Amniotic epithelial cell (primary cell): ENCODE measurements around the gene GLB1L.
A peak's percentile ranks its signal among the peaks of the same experiment; 100 is the strongest.
"Not testable (repeated sequence)": the region's sequence is repeated elsewhere in the genome, so short reads cannot be mapped to it uniquely, and the experiment has no call there.

Experiments used
- DNase-seq: peaks from one replicate; pipeline ENCODE4 v3.0.0-alpha.2; 2010; ENCODE audit warnings: low read depth

The GLB1L gene

DNA sequence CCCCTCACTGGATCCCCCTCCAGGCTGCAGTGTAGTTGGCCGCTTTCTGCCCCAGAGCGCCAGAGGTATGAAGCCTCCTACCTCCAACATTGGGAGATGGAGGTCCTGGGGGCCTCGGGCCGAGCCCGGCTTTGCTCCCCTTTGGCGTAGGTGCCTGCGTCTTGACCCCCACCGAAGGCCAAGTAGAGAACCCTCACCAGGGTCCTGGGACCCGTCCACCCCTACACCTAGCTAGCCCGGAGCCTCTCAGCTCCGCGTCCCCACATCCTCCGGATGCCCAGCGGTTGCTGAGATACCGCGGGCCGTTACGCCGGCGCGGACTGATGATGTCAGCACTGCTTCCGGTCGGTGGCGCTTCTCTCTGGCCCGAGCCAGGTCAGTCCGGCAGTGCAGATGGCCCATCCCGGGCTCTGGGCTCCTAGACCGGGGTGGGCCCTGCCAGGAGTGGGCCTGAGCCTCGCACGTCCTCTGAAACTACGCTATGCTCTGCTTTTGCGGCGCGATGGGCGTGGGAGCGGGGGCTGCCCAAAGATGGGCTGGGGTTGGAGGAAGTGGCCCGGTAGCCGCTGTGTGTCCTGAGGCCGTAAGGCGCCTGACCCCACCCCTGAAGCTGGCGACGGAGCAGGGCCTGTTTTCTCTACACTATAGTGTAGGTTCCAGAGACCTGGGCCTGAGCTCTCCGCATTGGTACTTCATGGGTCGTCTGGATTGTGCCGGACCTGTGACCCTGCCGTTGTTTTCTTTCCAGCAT, at the start of gene GLB1L, which contains the start of gene STK16:
GLB1L (minus strand) TSS at position 297 of the 751 bp plus-strand sequence. CDS start 1,871 bp downstream, outside the sequence.
STK16 (plus strand) TSS at position 332 of the 751 bp plus-strand sequence. CDS start 521 bp downstream, outside the sequence.
- DNase-seq = peak; percentile 87

GRCh38 chr2:219294356-219295351, 49.4 kb upstream of the GLB1L start:
- DNase-seq = peak; percentile 62

DNA sequence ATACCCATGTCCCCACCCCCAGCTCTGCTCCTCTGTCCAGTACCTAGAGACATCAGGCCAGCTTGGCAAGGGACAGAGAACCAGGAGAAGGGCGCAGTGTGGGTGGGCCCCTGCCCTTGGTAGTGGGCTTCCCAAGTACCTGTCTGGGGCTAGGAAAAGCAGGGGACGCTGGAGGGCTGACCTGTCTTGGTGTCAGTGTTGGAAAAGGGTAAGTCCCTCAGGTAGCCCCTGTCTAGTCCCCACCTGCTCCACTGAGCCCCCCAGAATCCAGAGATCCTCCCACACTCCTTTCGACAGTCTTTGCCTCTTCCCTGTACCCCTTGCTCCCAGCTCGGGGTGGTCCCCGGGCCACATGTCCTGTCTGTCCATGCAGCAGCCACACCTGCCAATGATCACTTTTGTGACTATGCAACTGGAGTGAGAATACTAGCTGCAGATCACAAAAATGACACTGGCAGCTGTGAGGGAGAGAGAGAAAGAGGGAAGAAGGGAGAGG, 48.5 kb upstream of the GLB1L start:
- no peak for DNase-seq

DNA sequence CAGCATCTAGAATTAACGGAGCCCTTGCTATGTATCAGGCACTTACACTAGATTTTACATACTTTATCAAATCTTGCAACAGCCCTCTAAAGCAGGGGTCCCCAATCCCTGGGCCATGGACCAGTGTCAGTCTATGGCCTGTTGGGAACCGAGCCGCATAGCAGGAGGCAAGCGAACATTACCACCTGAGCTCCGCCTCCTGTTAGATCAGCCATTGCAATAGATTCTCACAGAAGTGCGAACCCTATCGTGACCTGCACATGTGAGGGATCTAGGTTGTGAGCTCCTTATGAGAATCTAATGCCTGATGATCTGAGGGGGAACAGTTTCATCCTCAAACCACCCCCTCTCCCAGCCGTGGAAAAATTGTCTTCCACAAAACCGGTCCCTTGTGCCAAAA, 47.4 kb upstream of the GLB1L start:
- no peak for DNase-seq

GRCh38 chr2:219291910-219292490, 46.8 kb upstream of the GLB1L start:
- DNase-seq = no peak

- no peak for DNase-seq
Measured at GRCh38 chr2:219291394-219291793, 46.1 kb upstream of the GLB1L start.

DNA sequence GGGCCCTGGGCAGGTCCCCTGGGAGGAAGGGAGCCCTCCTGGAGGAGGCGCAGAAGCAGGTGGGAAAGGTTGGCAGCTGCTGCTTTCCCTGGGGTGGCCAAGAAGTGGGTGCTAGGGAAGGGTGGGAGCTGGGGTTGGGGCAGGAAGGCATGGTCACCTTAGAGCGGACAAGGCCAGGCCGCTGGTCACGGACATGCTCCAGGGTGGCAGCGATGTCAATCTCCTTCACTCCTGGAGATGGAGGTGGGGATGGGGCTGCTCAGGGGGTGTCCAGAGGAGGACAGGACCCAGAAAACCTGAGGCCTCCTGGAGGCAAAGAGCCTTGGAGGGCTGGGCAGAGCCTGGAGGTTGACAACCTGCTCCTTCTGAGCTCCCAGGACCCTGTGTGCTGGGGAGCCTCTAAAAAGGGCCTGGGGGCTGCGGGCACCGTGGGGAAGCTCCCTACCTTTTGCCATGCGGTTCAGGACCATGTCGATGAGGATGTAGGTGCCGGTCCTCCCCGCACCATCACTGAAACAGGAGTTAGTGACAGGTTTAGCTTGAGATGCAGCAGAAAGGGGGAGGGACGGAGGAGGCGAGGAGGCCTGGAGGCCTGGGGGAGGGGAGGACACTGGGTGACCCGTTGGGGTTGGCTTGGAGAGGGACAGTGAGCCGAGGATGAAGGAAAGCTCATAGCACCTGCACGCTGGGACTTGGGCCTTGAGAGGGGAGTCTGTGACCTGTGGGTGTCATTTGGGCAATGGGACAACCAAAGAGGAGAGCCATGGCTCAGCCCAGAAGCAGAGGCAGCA, 45.3 kb upstream of the GLB1L start:
- no peak for DNase-seq

DNA sequence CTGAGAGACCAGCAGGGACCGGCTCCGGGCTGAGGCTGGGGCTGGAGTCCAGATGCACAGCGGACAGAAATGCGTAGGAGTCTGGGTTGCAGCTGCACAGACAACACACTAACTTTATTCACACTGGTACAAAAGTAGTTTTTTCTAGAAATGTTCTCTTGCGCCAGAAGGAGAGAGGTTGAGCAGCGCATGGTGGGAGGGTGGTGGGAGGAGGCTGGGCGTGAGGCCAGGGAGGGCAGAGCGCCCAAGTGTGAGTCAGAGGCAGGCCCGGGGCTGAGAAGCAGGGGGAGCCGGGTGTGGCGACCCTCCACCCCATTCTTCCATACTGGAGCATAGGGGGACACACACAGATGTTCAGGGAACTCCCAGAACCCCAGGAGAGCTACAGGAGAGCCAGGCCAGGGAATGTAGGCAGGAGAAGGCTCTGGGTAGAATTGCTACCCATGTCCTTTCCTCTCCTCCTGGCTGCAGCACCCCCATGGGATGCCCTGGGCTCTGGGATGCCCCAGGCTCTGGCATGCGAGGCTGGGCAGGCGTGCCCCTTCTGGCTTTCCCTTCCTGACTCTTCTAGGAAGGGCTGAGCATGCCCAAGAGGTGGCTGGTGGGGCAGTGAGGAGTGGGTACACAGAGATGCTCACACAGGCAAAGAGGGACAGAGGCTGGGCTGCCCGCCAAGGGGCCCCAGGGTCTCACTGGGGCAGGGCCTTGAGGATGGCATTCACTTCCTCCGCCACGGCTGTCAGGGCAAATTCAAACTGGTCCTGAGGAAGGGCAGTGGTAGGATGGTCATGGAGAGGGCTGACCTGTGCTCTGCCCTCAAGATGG, 44.5 kb upstream of the GLB1L start:
- DNase-seq = peak; percentile 98

- DNase-seq = no peak
Measured at GRCh38 chr2:219289195-219289536, 43.9 kb upstream of the GLB1L start.

DNA sequence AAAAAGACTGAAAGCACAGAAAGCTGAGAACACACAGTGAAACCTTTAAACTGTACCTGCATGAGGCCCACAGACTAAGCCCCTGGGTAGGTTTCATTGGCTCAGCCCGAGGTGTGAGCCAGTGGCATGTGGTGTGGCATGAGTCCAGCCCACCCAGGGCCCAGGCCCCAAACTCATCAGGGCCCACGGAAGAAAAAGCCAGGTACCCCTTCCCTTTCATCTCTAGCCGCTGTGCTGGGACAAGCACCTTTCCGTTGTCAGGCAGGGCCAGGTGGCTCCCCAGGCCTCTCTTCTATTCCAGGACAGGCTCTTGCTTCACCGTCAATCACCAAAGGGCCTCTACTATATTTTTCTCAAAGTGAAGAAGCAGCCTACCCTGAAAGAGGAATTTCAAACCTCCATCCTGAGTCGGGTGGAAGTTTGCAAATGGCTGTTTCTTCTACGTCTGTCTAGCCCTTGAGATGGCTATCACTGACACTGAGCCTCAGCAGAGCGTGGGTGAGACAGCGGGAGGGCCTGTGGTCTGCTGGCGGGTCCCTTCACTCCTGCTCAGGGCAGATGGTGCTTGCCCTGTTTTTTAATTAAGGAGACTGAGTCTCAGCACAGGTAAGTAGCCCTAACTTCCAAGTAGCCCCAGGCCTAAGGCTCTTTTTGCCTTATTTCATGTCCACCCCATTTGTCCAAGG, 42.5 kb upstream of the GLB1L start:
- DNase-seq = peak; percentile 18

- DNase-seq = not testable (repeated sequence)
Measured at GRCh38 chr2:219287116-219287440, 41.8 kb upstream of the GLB1L start.

- DNase-seq = peak; percentile 23
Measured at GRCh38 chr2:219286436-219287115, 41.3 kb upstream of the GLB1L start.

- DNase-seq = peak; percentile 64
Measured at GRCh38 chr2:219285894-219286425, 40.7 kb upstream of the GLB1L start.

GRCh38 chr2:219285373-219285735, 40.1 kb upstream of the GLB1L start:
- DNase-seq = no peak

DNA sequence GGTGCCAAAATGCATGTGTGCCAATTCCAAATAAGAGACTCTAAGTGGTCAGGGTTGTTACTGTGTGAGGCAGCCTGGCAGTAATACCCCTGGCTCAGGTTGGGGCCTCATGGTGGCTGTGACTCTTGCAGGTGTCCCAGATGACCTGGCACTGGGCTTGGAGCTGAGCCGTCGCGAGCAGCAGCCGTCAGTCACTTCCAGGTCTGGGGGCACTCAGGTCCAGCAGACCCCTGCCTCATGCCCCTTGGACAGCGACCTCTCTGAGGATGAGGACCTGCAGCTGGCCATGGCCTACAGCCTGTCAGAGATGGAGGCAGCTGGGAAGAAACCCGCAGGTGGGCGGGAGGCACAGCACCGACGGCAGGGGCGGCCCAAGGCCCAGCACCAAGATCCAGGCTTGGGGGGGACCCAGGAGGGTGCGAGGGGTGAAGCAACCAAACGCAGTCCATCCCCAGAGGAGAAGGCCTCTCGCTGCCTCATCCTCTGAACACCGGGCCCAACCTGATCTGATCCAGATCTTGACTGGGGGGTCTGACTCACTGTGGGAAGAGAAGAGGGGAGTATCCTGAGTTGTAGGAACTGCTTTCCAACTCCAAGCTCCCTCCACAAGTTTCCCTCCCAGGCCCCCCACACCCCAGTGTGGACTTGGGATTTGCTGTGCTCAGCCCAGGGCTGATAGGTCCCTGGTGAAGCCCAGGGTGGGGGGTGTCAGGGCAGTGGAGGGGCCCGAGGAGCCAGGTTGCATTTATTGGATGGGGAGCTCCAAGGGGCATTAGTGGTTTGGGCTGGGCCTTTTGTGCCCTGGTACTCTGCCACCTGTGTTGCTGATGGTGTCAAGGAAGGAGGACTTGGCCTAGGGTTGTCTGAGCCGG, 39.5 kb upstream of the GLB1L start:
- DNase-seq = peak; percentile 14

- DNase-seq = no peak
Measured at GRCh38 chr2:219282943-219283581, 37.8 kb upstream of the GLB1L start.

GRCh38 chr2:219282375-219282774, 37.1 kb upstream of the GLB1L start:
- DNase-seq = no peak

- no peak for DNase-seq
Measured at GRCh38 chr2:219281588-219281987, 36.3 kb upstream of the GLB1L start.
